HG03469 (cell line): ENCODE measurements around the gene INPP4A.

Experiments used
- ATAC-seq: cut with Tn5 transposase; IDR thresholded peaks from one replicate; pipeline ENCODE4 v1.9.1; 2021; ENCODE audit warnings: mild to moderate bottlenecking, moderate library complexity, moderate number of reproducible peaks; ENCODE audit not compliant: unreplicated experiment

Gene INPP4A

GRCh38 chr2:98473995-98474780, 29.5 kb downstream of the INPP4A start:
- ATAC-seq, result no peak

DNA sequence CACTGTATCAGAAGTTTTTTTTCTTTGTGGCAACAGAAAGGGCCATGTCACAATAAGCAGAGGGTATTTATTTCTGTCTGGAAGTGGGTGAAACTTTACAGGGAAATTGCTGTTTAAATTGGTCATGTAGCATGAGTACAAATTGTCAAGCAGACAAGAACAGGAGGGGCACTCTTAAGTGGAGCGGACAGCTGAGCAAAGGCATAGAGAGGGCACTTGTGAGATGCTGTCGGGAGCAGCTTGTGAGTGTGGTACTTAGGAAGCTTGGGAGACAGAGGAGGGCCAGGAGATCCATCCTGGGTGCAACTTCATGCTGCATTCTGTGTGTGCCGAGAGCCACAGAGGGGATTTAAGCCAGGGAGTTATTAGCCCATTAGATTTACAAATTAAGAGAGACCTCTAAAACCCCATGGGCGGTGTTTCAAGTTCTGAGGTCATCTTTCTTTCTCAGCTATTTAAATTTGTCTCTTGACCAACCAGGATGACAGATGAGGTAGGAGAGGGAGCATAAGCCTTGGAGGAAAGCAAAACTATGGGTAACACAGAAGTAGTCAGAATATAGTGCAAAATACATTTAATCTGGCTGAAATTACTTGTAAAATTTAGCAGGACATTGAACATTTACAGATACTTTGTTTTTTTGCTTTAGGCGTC, 30.4 kb downstream of the INPP4A start:
- no peak for ATAC-seq

- no peak for ATAC-seq
Measured at GRCh38 chr2:98476192-98476868, 31.7 kb downstream of the INPP4A start.

DNA sequence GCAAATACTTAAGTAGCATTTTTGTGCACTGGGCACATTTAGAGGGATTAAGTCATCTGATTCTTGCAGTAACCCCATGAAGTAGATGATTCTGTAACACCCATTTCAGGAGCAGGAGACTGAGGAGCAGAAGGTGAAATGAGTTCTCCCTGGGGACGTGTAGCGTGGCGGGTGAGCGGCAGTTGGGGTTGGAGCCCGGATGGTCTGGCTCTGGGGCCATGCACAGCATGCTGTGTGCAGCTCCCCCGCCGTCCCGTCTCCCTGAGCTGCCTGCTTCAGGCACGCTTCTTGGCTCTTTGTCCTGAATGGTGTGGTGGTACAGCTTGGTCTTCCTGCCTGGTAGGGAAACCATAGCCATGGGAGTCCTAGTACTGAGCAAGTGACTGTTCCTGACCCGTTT, 32.4 kb downstream of the INPP4A start:
- no peak for ATAC-seq

- no peak for ATAC-seq
Measured at GRCh38 chr2:98477506-98477905, 32.8 kb downstream of the INPP4A start.

- ATAC-seq, result no peak
Measured at GRCh38 chr2:98478088-98478551, 33.5 kb downstream of the INPP4A start.

DNA sequence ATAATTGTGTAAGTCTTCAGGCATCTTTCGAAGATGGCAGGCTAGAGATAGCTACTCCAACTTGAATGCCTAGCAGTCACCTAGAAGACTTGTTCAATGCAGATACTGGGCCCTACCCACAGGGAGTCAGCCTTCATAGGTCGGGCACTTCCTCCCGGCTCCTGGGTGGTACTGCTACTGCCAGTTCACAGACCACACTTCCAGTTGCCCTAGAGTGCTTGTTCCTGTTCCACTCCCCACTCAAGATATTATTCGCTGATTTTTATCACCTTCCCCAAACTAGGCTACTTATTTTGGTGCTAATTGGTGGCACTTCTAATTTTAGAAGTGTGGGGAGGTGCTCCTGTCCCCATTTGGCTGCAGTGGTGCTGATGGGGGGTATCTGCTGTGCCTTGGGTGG, 34.2 kb downstream of the INPP4A start:
- no peak for ATAC-seq

- no peak for ATAC-seq
Measured at GRCh38 chr2:98479371-98479770, 34.7 kb downstream of the INPP4A start.

- ATAC-seq, result no peak
Measured at GRCh38 chr2:98479959-98480524, 35.4 kb downstream of the INPP4A start.

DNA sequence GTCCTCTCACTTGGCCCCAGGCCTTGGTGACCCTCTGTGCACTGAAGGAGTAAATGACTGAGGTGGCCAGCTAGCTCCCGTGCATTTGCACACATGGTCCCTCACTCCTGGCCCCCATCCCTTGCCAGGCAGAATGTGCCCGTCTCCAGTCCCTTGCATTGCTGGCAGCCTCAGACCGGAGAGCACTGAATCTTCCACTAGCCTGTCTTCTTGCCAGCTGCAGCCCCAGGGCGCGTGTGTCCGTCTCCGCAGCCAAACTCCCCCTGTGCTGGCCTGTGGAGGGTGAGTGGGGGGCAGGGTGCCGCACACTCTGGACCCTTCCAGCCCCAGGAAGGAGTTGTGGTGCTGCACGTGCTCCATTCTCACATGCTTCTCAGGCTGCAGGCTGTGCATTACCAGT, 35.9 kb downstream of the INPP4A start:
- ATAC-seq, result no peak

DNA sequence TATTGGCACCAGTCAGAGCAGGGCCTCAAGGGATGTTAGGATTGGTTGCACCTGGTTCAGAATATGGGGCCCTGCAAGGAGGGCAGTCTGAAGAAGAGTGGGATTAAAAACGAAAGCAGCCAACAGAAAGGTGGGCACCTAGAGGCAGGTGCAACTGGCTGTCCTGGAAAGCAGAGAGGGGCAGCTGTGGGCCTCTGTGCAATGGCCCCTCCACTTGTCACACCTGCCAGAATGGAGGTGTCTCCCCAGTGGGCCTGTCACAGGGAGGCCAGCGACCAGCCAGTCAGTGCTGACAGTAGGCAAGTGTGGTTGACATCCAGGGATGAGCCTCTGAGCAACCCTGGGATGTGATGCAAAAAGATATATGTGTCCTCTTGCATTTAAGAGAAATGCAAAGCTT, 37.7 kb downstream of the INPP4A start:
- ATAC-seq, result no peak

DNA sequence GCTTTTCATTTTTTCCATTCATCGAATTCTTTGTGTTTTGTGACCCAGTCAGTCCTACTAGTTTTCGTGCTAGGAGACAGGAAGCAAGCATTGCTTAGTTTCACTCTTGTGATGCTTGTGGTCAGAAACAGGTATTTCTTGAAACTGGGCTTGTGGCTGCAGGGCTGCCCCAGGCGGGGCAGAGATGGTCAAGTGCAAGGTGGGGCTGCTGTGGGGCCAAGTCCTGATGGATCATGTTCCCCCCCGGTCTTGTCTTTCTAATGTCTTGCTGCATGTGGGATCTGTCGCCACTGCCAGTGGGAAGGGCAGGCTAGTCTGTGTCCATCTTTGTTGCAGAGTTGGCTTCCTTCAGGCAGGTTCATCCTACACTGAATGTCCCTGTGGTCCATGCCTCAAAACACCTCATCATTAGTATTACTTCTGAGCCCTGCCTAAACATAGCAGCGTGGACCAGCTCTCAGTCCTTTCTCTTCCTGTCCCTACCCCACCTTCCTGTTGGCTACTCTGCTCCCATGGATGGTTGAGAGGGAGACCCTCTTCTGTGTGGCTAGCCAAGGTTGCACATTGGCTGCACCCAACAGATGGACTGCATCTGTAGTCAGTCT, 38.7 kb downstream of the INPP4A start:
- peak; percentile 53 for ATAC-seq

DNA sequence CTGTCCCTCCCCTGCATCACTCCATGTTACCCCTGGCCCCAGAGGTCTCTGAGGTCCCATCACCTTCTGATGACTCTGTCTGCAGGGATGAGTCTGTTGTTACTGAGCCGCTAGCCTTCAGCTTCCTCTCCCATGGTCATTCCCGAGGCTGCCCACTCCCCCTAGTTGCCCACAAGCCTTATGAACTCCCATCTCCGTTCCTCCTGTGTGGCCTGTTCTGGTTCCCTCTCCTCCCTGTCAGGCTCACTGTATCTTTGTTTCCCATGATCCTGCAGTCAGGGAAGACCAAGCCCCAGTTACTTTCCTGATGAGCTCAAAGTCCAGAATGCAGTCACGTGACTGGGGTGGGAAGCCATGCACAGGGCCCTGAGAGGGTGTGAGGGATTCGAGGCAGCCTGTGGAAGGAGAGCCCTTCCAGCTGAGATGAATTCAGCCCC, 39.5 kb downstream of the INPP4A start:
- ATAC-seq, result no peak

DNA sequence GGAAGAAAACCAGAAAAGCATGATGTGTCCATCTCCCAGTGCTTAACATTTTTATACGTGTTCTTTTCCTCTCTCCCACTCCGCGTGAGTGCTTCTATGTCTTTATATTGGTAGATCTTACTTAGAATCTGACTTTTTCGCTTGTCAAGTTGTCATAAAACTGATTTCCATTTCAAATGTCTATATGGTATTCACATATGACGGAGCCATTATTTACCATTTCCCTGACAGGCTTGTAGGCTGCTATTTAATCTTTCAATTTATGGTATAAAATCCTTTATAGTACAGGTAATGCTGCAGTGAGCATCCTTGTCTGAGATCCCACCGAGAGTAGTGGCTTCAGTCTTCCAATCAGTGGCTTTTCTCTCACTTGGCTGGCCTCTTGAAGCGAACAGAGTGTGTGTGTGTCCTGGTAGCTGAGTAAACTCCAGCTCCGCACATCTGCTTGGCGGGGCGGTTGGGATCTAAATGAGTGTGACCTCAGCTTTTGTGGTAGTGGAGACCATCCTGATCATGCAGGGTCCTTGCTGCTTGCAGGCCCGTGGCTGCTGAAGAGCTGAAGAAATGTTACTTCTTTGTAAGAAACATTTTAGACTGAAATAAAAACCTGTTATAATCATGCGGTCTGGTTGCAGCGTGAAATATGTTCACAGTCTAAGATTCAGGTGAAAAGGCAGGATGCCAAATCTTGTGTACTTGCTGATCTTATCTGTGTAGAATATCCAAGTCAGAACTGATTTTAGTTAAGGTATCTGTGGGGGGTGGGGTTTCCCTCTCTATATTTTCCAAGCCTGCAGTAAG, 40.2 kb downstream of the INPP4A start:
- ATAC-seq, result no peak

- no peak for ATAC-seq
Measured at GRCh38 chr2:98485453-98485755, 40.7 kb downstream of the INPP4A start.

GRCh38 chr2:98486374-98486981, 41.8 kb downstream of the INPP4A start:
- no peak for ATAC-seq

DNA sequence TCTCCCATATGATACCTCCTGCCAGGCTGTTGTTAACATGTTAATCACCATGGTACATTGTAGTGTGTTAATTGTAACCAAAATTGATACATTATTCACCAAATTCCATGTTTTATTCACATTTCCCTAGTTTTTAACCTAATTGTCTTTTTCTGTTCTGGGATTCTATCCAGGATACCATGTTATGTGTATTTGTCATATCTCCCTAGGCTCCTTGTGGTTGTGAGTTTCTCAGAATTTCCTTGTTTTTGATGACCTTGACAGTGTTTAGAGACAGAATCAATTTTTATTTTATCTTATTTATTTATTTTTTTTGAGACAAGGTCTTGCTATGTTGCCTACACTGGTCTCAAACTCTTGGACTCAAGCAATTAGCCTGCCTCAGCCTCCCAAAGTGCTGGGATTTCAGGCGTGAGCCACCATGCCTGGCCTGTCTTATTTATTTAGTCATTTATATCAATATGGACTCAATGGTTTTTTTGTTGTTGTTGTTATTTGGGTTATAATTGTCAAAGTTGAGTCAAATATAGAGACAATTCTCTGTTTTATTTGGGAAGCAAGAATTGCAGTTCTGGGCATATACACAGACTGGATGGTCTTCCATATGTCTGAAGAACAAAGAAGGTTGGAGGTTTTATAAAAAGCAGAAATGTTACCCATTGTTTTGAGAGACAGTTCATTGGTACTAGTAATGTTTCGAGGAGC, 42.6 kb downstream of the INPP4A start:
- no peak for ATAC-seq

DNA sequence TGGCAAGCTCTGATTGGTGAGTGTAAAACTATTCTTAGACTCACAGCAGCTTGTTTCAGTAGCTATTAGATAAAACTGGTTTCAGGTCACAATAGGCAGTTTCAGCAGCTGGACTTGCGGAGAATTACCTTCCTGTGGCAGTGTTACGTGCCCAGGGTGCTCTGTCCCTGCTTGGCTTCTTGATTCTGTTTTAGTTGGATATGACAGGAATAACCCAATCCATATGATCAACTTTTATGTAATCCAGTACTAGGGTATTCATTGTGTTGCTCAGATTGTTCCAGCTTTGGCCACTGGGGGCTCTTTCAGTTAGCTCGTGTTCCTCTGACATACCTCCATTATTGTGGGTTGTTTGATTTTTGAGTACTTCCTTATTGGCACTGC, 43.1 kb downstream of the INPP4A start:
- ATAC-seq, result peak; percentile 43

DNA sequence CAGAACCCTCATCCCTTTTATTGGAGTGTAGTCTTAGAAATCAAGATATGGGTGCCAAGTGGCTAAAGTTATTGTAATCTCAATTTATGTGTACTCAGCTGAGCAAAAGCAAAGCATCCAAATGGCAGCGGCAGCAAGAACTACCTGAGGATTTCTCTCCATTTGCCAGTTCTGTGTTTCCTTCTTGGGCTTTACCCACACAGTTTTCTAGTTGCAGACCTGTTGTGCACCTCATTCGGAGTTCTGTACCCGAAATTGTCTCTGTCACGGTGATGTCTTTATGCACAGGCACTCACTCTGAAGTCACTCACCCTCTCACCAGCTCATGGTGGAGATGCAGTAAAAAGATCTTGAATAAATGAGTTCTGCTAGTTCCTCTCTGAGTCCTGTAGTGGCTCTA, 43.6 kb downstream of the INPP4A start:
- no peak for ATAC-seq
